ENCODE data around the gene RAB1A.

The RAB1A gene

DNA sequence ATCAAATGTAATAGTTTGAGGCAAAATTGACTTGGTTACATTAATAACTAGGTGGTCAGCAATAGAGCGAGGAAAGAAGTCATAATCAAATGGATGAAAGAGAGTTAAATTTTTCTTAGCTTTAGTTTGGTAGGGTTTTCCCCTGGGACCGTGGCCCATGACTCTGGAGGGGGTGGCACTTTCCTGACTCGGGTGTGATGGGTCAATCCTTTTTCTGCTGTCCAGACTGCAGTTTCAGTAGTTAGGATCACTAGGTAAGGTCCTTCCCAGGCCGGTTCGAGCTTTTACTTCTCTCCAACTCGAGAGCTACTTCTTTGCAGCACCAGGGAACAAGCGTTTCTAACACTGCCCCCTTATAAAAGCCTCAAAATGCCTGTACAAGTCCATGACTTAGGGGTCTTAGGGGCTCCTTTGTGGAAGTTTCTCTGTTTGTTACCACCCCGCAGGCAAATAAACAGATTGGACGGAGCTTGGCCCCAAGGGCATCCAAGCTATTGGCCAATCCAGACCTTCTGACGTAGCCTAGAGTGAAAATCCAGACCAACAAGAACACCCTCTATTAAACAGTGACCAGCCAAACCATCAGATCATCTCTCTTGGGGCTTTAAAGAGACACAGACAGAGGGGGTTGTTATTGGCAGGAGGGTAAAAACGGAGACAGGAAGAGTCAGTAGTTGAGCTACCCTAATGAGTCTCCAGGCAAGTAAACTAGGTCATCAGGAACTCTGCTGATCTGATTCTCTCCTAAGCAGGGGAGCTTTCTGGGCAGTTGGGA lies 83.1 kb downstream of the RAB1A start:
- no peak overlapping the region for H3K18ac ChIP-seq (ENCODE audit: low read length)
- H2BK120ac ChIP-seq (ENCODE audit: low read depth, low read length): no peak overlapping the region
- no peaks in the 10 kb centered on the region for H3K27me3 ChIP-seq (ENCODE audit: insufficient read depth, low read length, poor library complexity)
- H3K4ac ChIP-seq (ENCODE audit: low read depth, low read length): no peak overlapping the region
- H3K36me3 ChIP-seq (ENCODE audit: control insufficient read depth, insufficient read depth, low read length): no peaks in the 10 kb centered on the region
- no peak overlapping the region for H3K23ac ChIP-seq (ENCODE audit: low read length)
- H3K56ac ChIP-seq (ENCODE audit: low read length): no peak overlapping the region
- no peak overlapping the region for H4K8ac ChIP-seq (ENCODE audit: low read depth, low read length)
- no peaks in the 10 kb centered on the region for H3K79me2 ChIP-seq (ENCODE audit: control insufficient read depth, insufficient read depth, low read length)
- H3K4me1 ChIP-seq (ENCODE audit: control insufficient read depth, low read depth, low read length): no peaks in the 10 kb centered on the region
- no peak overlapping the region for H4K5ac ChIP-seq (ENCODE audit: low read length)
- H2BK15ac ChIP-seq (replicated peaks; ENCODE audit: low read depth): no peak overlapping the region
- H2BK5ac ChIP-seq (ENCODE audit: low read length): no peak overlapping the region
- DNase-seq: no peak
- no peak overlapping the region for H3K4me3 ChIP-seq (ENCODE audit: low read length)
- no CpG with 5 or more reads among the region's 11 CpGs for WGBS (ENCODE audit: extremely low coverage, insufficient coverage, low lambda C conversion rate)
- no peak overlapping the region for H3K9ac ChIP-seq (ENCODE audit: low read length)
- H3K27ac ChIP-seq (ENCODE audit: low read depth, low read length): no peak overlapping the region
- no peak overlapping the region for H3K4me2 ChIP-seq (ENCODE audit: low read length)
- no peak overlapping the region for H2AK5ac ChIP-seq (ENCODE audit: low read length)
- H3K79me1 ChIP-seq (ENCODE audit: low read length): no peaks in the 10 kb centered on the region

DNA sequence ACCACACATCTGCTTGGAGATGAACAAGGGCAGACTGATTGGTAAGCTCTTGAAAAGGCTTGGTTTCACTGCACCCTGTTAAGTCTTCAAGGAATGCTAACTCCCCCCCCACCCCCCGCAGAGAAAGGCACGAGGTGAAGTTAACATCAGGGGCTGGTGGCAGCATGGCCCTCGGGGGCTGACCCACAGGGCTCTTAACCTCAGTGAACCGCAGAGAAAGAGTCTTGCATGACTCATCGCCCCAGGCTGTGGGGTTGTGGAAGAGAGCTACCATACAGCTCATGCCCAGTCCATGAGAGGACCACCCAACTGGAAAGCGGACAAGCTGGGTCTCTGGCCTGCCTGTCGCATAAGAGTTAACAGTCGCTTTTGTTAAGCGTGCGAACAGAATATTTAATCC lies 84.3 kb downstream of the RAB1A start:
- Histone ChIP-seq H3K36me3 (ENCODE audit: control insufficient read depth, insufficient read depth, low read length) (no peaks in the 10 kb centered on the region), H3K18ac (ENCODE audit: low read length) (no peak overlapping the region), H3K9ac (ENCODE audit: low read length) (no peak overlapping the region), H4K5ac (ENCODE audit: low read length) (no peak overlapping the region), H3K4me2 (ENCODE audit: low read length) (no peak overlapping the region), H3K4ac (ENCODE audit: low read depth, low read length) (no peak overlapping the region), H3K27ac (ENCODE audit: low read depth, low read length) (no peak overlapping the region), H4K8ac (ENCODE audit: low read depth, low read length) (no peak overlapping the region), H2BK120ac (ENCODE audit: low read depth, low read length) (no peak overlapping the region), H3K56ac (ENCODE audit: low read length) (no peak overlapping the region), H3K79me1 (ENCODE audit: low read length) (no peaks in the 10 kb centered on the region), H2BK15ac (replicated peaks; ENCODE audit: low read depth) (no peak overlapping the region), H3K4me1 (ENCODE audit: control insufficient read depth, low read depth, low read length) (no peaks in the 10 kb centered on the region), H3K79me2 (ENCODE audit: control insufficient read depth, insufficient read depth, low read length) (no peaks in the 10 kb centered on the region), H2BK5ac (ENCODE audit: low read length) (no peak overlapping the region), H2AK5ac (ENCODE audit: low read length) (no peak overlapping the region), H3K4me3 (ENCODE audit: low read length) (no peak overlapping the region), H3K27me3 (ENCODE audit: insufficient read depth, low read length, poor library complexity) (no peaks in the 10 kb centered on the region), H3K23ac (ENCODE audit: low read length) (no peak overlapping the region)
- WGBS (ENCODE audit: extremely low coverage, insufficient coverage, low lambda C conversion rate): no CpG with 5 or more reads among the region's 10 CpGs
- DNase-seq: peak; percentile 89

DNA sequence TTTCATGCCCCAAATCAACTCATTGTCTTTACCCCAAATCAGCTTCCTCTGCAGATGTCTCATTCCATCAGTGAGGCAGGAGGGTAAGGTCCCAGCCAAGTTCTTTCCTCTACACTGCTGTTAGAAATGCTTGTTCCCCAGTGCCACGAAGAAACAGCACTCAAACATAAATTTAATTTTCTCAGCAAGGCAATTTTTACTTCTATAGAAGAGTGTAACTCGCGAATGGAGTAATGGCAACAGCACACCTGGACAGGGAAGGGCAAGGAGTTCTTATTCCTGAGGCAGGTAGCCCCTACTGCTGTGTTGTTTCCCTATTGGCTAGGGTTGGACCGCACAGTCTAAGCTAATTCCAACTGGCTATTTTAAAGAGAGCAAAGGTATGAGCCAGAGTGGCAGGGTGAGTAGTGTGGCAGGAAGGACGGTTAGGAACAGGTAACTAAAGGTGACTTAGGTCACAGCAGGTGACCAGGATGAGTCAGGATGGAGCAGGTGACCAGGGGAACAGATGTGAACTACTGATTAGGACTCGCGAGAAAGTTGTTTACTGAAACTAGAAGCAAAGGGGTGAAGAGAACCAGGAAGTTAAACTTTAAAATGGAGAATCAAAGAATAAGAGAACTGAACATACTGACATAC lies 85.7 kb downstream of the RAB1A start:
- H3K36me3 ChIP-seq (ENCODE audit: control insufficient read depth, insufficient read depth, low read length): no peaks in the 10 kb centered on the region
- no CpG with 5 or more reads among the region's 7 CpGs for WGBS (ENCODE audit: extremely low coverage, insufficient coverage, low lambda C conversion rate)

DNA sequence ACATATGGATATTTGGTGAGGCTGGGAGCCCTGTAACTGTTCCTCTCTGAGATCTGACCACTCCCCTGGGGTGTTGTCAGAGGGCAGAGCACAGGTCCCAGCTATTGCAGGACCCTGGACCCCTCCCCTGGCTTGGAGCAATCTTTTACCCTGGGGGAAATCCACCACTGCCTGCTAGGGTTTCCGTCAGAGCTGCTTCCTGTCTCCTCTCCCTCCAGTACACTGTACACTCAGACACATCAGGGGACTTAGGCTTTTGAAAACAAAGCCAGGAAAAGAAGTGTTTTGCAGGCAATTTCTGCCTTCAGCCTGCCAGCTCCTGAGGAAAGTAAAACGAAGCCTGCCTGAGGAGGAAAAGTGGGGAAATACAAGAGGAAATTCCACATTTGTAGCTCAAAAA lies 86.9 kb downstream of the RAB1A start:
- H3K23ac ChIP-seq (ENCODE audit: low read length): no peak overlapping the region
- H3K4me1 ChIP-seq (ENCODE audit: control insufficient read depth, low read depth, low read length): no peaks in the 10 kb centered on the region
- WGBS (ENCODE audit: extremely low coverage, insufficient coverage, low lambda C conversion rate): no CpG with 5 or more reads among the region's 2 CpGs
- no peak overlapping the region for H3K9ac ChIP-seq (ENCODE audit: low read length)
- H3K36me3 ChIP-seq (ENCODE audit: control insufficient read depth, insufficient read depth, low read length): no peaks in the 10 kb centered on the region
- H4K8ac ChIP-seq (ENCODE audit: low read depth, low read length): no peak overlapping the region
- no peak overlapping the region for H3K56ac ChIP-seq (ENCODE audit: low read length)
- H3K4me2 ChIP-seq (ENCODE audit: low read length): no peak overlapping the region
- H3K79me1 ChIP-seq (ENCODE audit: low read length): no peaks in the 10 kb centered on the region
- H3K79me2 ChIP-seq (ENCODE audit: control insufficient read depth, insufficient read depth, low read length): no peaks in the 10 kb centered on the region
- no peaks in the 10 kb centered on the region for H3K27me3 ChIP-seq (ENCODE audit: insufficient read depth, low read length, poor library complexity)
- no peak overlapping the region for H3K4ac ChIP-seq (ENCODE audit: low read depth, low read length)
- no peak overlapping the region for H2BK5ac ChIP-seq (ENCODE audit: low read length)
- H3K18ac ChIP-seq (ENCODE audit: low read length): no peak overlapping the region
- H2BK15ac ChIP-seq (replicated peaks; ENCODE audit: low read depth): no peak overlapping the region
- H3K4me3 ChIP-seq (ENCODE audit: low read length): no peak overlapping the region
- H4K5ac ChIP-seq (ENCODE audit: low read length): no peak overlapping the region
- H2AK5ac ChIP-seq (ENCODE audit: low read length): no peak overlapping the region
- no peak for DNase-seq
- no peak overlapping the region for H3K27ac ChIP-seq (ENCODE audit: low read depth, low read length)
- H2BK120ac ChIP-seq (ENCODE audit: low read depth, low read length): no peak overlapping the region

More for the DNA sequence above, 85.7 kb downstream of the RAB1A start:
- no peaks in the 10 kb centered on the region for H3K4me1 ChIP-seq (ENCODE audit: control insufficient read depth, low read depth, low read length)
- H4K5ac ChIP-seq (ENCODE audit: low read length): no peak overlapping the region
- H3K9ac ChIP-seq (ENCODE audit: low read length): no peak overlapping the region
- DNase-seq: peak; percentile 44
- no peak overlapping the region for H2AK5ac ChIP-seq (ENCODE audit: low read length)
- no peak overlapping the region for H3K18ac ChIP-seq (ENCODE audit: low read length)
- no peaks in the 10 kb centered on the region for H3K27me3 ChIP-seq (ENCODE audit: insufficient read depth, low read length, poor library complexity)
- no peaks in the 10 kb centered on the region for H3K79me2 ChIP-seq (ENCODE audit: control insufficient read depth, insufficient read depth, low read length)
- H2BK5ac ChIP-seq (ENCODE audit: low read length): no peak overlapping the region
- H3K79me1 ChIP-seq (ENCODE audit: low read length): no peaks in the 10 kb centered on the region
- H2BK15ac ChIP-seq (replicated peaks; ENCODE audit: low read depth): no peak overlapping the region
- H3K4me3 ChIP-seq (ENCODE audit: low read length): no peak overlapping the region
- H3K27ac ChIP-seq (ENCODE audit: low read depth, low read length): no peak overlapping the region
- H3K4me2 ChIP-seq (ENCODE audit: low read length): no peak overlapping the region
- H3K23ac ChIP-seq (ENCODE audit: low read length): no peak overlapping the region
- no peak overlapping the region for H3K4ac ChIP-seq (ENCODE audit: low read depth, low read length)
- H3K56ac ChIP-seq (ENCODE audit: low read length): no peak overlapping the region
- H4K8ac ChIP-seq (ENCODE audit: low read depth, low read length): no peak overlapping the region
- H2BK120ac ChIP-seq (ENCODE audit: low read depth, low read length): no peak overlapping the region

DNA sequence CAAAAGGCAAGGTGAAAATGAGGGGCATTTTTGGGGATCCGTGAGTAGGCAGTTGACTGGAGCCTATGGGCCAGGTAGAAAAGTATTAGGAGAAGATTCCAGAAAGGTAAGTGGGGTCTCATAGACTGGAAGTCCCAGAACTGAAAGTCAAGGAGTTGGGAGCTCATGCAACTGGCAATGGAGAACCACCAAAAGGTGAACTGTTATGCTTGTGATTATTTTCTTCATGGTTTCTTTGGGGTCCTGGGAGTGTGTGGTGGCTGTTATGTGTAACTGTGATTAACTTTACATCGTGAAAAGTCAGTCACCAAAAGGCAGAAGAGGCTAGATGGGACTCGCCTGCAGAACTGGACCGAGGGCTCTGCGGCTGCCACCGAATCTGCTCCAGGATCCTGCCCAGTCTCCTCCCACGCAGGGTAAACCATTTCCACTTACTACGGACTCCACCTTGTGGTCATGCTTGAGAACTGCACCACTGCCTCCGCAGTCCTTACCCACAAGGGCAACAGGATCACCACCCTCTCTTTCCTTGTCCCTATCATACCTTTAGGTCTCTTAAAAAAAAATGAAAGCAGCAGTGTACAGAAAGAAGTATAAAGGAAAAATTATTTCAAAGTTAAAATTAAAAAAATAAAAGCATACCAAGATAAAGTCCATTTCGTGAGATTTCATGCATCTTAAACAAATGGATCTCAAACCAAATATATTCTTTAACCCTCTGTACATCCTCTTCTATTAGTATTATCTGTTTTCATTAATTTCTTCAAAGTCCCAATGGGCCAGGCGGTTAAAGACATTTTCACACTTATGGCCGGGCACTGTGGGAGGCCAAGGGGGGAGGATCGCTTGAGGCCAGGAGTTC lies 89.3 kb downstream of the RAB1A start:
- no peak overlapping the region for H3K23ac ChIP-seq (ENCODE audit: low read length)
- H3K4me3 ChIP-seq (ENCODE audit: low read length): no peak overlapping the region
- no peak overlapping the region for H4K5ac ChIP-seq (ENCODE audit: low read length)
- no peak overlapping the region for H3K4ac ChIP-seq (ENCODE audit: low read depth, low read length)
- no peaks in the 10 kb centered on the region for H3K27me3 ChIP-seq (ENCODE audit: insufficient read depth, low read length, poor library complexity)
- WGBS (ENCODE audit: extremely low coverage, insufficient coverage, low lambda C conversion rate): no CpG with 5 or more reads among the region's 13 CpGs
- H2BK120ac ChIP-seq (ENCODE audit: low read depth, low read length): no peak overlapping the region
- H2BK5ac ChIP-seq (ENCODE audit: low read length): no peak overlapping the region
- no peaks in the 10 kb centered on the region for H3K4me1 ChIP-seq (ENCODE audit: control insufficient read depth, low read depth, low read length)
- no peak overlapping the region for H3K27ac ChIP-seq (ENCODE audit: low read depth, low read length)
- no peaks in the 10 kb centered on the region for H3K79me1 ChIP-seq (ENCODE audit: low read length)
- H3K36me3 ChIP-seq (ENCODE audit: control insufficient read depth, insufficient read depth, low read length): no peaks in the 10 kb centered on the region
- H3K4me2 ChIP-seq (ENCODE audit: low read length): no peak overlapping the region
- H2AK5ac ChIP-seq (ENCODE audit: low read length): no peak overlapping the region
- no peak overlapping the region for H3K18ac ChIP-seq (ENCODE audit: low read length)
- no peaks in the 10 kb centered on the region for H3K79me2 ChIP-seq (ENCODE audit: control insufficient read depth, insufficient read depth, low read length)
- no peak overlapping the region for H3K56ac ChIP-seq (ENCODE audit: low read length)
- DNase-seq: peak; percentile 77
- H4K8ac ChIP-seq (ENCODE audit: low read depth, low read length): no peak overlapping the region
- no peak overlapping the region for H3K9ac ChIP-seq (ENCODE audit: low read length)
- no peak overlapping the region for H2BK15ac ChIP-seq (replicated peaks; ENCODE audit: low read depth)
